Right renal cortex interstitium (tissue), 3 donors: ENCODE measurements around the gene ATP2C2. TPM values are rescaled to one million over a fixed set of nuclear protein-coding genes. Genes with fewer than 3 reads are reported as not detected.

ENCODE experiments used
- DNase-seq, 3 donors: peaks; one replicate each; pipeline ENCODE4 v3.0.0-alpha.2; 2013; ENCODE audit warnings: low read depth in 3 of 3, low spot score in 2 of 3
- polyA plus RNA-seq, 3 donors: library from polyadenylated mRNA; unstranded; fragments of 120-200 nt; gene quantifications; one replicate each; pipeline ENCODE4 v1.2.1, GENCODE V29; 2013; ENCODE audit not compliant: insufficient read length in 3 of 3

The ATP2C2 gene
- polyA plus RNA-seq, 3 donors, result 0.32 to 0.96 (median 0.75) TPM

DNA sequence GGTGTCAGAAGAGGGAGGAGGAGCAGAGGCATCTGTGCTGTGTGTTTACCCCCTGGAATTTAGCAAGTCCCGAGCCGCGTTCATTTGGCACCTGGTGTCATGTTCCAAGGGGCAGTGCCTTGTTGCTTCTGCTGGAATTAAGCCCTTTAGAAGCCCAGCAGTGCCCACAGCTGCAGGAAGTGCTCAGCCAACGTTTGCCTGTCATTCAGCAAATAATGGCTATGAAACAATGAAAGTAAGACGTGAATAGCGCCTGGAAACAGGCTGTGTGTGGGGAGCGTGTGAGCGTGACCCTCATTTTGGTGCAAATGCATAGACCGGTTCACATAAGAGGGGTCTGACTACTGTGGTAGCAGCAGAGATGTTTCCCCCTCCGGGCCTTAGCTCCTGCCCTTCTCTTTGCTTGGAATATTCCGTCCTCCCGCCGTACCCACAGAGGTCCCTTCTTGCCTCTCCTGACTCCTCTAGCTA lies 5.8 kb upstream of the ATP2C2 start:
- no peak for DNase-seq

DNA sequence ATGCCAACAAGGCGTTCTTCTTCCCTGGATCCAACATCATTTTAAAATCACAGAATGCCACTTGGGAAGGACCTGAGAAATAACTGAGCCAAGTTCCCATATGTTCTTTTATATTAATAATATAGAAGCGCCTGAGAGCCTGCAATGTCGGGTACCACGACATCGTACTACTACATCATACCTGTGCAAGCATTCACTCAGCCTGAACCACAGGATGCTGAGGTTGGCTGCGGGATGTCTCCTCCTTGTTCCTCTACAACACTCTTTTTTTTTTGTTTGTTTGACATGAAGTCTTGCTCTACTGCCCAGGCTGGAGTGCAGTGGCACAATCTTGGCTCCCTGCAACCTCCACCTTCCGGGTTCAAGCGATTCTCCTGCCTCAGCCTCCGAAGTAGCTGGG lies 2.1 kb upstream of the ATP2C2 start:
- no peak for DNase-seq

DNA sequence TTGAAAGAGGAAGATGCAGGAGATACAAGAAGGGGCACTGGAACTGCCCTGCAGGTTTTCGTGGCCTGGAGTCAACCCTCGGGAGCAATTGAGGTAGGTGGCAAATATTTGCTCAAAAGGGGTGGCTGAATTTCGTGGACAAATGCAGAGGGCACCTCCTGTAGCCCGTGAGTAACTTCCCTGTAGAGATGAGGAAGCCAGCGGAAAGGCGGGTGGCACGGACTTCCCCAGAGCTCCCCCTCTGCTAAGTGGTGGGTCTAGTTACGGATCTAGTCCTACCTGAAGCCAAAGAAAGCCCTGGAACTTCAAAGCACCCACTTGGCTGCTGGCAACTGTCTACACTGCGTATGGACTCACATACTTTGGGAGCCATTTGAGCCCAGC lies 1.0 kb upstream of the ATP2C2 start:
- DNase-seq, result no peak

DNA sequence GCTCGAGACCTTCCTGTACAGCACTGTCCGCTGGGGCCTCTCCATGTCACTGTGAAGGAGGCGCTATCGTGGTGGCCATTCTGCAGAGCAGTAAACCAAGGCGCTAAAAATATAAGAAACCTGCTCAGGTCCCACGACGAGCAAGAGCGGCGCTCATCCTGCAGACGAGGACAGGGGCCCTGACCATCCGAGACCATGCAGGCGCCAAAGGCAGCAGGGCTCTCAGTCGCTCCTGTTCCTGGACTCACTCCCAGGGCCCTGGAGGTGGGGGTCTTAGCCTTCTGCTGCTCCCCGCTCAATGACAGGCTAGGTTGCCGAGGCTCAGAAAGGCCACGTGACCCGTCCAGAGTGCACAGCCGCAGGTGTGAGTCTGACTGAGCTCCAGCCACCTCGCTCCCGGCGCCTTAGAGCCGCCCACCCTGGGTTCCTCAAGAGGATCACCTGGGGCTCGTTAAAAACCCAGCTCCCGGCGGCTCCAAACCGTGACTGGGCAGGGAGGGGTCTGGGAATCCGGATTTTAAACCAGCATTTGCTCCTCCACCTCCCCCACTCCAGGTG lies 509 bp upstream of the ATP2C2 start:
- no peak for DNase-seq

DNA sequence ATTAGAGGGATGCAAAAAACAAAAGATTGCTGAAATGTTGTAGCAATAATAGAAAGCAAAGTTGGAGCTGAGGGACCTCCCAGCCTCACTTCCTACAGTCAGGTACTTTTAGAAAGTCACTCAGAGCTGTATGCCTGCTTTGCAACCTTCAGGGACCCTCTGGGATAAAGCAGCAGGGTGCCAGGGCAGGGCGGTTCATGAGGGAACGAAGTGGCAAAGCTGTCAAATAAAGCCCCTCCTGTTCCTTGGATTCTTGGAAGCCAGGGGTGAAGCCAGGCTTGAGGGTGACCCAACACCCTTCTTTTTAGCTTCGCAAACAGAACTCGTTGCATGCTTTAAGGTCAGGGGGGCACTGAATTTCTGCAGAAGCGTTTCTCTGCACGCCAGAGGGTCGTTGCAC lies 767 bp downstream of the ATP2C2 start:
- no peak for DNase-seq

DNA sequence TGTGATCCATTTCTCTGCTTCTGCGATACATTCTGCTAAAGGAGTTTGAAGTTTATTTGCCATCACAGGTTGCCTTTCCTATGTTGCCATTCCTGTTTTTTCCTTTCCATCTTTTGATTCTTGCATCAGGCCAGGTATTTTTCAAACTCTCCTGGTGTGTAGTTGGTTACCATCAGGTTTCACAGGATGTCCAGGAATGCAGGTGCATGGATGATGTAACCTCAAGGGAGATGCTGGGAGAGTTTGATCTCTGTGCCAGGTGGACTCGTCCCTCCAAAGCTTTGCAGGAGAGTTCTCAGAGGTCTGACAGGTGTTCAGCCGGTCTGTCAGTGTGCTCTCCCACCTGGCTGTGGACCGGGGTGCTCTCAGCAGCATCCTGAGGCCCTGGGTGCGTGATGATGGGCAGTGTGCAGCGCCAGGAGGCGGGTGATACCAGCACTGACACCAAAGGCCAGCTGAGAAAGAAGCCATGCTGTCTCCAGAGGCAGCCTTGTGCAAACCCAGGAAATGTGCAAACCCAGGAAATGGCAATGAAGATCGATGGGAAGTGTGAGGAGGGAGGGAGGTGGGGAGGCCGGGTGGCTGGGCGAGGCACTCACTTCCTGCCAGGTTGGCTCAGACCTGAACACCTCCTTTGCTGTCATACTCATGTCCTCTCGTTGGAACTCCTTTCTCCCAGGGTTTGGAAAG lies 1.7 kb downstream of the ATP2C2 start:
- no peak for DNase-seq

DNA sequence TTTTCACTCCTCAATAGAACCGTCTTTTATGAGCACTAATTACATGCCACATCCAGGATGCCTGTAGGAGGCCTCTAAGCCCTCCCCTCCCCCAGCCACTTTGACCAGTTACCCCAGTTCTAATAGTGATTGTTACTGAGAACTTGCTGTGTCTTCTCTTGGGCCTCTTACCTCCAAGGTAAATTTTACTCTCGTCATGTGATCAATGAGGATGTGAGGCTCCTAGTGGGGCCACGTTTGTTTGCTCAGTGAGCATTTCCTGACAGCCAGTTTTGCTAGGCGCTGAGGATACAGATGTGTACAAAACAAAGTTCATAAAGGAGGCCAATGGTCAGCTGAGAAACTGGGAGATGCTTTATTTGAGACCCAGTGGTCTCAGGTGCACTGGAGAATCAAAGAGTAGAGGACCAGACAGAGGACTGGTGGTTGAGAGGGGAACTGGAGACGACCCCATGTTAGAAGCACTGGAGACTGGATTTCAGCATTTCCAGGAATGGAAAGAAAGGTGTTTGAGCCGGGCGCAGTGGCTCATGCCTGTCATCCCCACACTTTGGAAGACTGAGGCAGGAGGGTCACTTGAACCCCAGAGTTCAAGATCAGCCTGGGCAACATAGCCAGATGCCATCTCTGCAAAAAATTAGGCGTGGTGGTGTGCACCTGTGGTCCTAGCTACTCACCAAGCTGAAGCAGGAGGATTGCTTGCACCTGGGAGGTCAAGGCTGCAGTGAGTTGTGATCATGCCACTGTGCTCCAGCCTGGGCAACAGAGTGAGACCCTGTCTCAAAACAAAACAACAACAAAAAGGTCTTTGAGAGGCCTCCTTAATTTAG lies 2.6 kb downstream of the ATP2C2 start:
- no peak for DNase-seq

DNA sequence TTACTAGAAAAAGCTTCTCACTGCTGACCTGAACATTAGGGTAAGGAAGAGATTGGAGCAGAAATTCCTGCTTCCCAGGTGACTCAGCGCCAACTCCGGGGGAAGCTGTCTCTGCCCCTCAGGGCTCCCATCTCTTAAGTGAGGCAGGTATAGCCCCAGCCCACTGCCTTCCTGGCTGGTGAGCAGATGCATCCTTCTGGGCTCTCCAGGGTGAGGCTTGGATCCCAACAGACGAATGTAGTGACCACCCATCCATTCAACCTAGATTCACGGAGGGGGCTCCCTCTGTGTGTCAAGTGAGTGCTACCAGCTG lies 3.2 kb downstream of the ATP2C2 start:
- no peak for DNase-seq

DNA sequence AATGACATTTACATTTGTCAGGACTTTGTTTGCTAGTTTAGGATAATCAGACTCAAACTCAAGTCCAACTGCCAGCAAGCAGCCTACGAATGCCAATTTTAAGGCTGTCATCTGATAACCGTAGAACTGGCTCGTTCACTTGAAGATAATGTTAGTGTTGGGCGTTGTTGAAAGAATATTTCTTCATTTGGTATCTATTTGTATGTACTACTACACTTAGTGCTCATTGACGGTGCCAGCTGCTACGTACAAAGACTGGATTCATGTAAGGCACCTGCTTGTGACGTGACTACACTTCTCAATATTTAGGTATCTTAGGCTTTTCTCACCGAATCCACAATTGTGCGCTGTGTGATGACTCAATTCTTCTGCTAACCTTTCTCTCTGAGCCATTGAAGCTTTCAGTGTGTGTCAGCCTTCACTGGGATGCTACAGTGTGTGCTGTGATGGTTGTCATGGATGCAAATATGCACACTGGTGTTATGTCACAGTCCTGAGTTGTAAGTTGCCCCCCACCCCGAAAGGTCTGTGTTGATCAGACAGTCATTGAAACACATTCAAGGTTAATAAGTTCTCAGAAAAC lies 5.7 kb downstream of the ATP2C2 start:
- DNase-seq, result no peak

DNA sequence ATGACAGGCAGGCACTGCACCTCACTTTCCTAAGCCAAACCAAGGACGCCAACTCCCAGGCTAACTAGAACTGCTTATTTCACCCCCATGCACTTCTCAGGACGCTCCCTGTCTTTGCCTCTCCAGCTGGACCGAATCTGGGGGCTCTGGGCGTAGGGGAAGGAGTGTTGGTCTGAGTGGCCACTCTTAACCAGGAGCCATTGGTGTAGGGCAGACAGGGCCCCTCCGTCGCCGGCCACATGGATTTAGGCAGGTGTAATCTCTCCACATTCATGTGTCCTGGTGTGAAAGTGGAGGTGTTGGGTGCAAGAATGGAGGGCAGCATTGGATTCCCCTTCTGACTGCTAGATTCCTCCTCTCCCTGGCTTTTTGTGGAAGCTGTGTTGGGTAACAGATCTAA lies 9.8 kb downstream of the ATP2C2 start:
- DNase-seq, result no peak

DNA sequence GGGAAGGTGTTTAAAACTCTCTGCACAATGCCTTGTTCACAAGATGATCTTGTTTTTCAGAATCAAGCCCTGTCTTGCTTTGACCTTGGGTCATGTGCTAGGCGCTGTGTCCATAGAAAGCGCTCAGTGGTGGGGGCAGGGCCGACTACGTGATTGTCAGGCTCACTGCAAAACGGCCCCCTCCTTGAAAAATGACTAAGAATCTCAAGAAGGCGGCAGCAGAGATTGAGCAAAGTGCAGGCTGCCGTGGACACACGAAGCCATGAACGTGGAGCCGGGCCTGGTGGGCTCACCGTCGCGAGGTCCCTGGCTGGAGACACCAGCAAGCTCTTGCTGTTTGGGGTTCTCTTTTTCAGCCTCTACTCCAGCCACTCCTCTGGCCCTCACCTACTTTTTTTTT lies 10.2 kb downstream of the ATP2C2 start:
- no peak for DNase-seq

DNA sequence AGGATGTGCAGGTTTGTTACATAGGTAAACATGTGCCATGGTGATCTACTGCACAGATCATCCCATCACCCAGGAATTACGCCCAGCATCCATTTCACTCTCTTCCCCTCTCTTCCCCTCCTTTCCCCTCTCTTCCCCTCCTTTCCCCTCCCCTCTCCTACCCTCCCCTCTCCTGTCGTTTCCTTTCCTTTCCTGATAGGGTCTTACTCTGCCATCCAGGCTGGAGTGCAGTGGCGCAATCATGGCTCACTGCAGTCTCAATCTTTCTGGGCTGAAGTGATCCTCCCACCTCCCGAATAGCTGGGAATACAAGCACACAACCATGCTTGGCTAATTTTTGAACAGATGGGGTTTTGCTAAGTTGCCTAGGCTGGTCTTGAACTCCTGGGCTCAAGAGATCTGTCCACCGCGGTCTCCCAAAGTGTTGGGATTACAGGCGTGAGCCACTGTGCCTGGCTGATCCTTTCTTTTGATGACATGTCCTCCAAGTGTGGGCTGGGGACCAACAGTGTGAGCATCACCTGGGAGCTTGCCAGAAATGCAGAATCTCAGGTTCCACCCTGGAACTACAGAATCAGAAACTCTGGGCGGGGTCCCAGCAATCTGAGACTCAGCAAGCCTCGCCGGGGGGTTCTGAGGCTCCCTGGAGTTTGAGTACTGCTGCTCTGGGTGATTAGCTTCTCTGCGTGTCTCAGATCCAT lies 10.8 kb downstream of the ATP2C2 start:
- no peak for DNase-seq

DNA sequence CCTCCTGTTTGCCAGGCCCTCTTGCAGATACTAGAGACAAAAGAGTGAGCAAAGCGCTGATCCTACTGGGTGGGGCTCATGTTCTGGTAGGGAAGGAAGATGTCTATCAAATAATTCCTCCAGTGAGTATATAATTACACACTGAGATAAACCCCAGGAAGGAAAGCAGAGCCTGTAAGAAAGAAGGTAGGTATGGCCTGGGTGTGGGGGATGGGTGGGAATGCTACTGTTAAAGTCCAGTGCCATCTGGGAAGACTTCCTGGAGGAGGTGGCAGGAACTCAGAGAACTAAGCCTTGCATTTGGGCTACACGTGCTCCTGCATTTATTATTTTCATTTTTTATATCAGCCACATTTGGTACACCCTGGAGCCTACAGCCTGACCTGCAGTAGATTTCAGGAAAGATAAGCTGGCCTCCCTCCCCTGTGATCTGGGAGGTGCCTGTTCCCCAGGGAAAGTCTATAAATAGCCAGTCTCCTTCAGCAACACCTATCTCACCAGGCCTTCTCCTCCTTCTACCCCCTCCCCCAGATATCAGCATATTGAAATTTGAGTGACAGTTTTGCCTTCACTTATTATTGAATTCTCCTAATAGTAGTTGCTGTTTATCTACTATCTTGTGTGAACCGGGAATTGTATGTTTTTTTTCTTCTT lies 11.5 kb downstream of the ATP2C2 start:
- no peak for DNase-seq

DNA sequence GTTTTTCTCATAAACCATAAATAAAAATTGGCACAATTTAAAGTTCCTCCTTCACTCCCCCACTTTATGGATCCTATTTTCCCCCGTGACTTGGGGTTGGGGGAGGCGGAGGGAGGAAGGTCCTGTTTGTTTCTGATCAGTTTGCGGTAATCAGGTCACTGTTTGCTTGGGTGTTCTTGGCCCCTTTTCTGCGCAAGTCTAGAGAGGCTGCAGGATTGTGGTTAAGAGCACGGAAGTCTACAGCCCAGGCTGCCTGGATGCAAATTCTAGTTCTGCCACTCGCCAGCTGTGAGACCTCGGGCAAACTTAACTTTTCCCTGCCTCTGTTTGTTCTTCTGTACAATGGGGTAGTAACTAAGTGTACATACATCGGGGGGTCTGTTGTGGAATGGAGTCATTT lies 12.1 kb downstream of the ATP2C2 start:
- no peak for DNase-seq

DNA sequence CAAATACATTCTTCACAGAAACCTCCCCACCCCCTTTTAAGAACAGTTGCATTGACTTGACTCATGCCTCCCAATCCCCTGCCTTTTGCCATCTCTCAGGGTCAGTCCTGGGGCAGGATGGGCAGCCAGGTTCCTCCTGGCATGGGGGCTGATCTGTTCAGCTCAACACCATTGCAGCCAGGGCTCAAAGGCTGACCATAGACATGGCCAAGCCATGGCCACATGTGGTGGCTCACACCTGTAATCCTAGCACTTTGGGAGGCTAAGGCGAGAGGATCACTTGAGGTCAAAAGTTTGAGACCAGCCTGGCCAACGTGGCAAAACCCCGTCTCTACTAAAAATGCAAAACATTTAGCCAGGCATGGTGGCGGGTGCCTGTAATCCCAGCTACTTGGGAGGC lies 14.1 kb downstream of the ATP2C2 start:
- no peak for DNase-seq

DNA sequence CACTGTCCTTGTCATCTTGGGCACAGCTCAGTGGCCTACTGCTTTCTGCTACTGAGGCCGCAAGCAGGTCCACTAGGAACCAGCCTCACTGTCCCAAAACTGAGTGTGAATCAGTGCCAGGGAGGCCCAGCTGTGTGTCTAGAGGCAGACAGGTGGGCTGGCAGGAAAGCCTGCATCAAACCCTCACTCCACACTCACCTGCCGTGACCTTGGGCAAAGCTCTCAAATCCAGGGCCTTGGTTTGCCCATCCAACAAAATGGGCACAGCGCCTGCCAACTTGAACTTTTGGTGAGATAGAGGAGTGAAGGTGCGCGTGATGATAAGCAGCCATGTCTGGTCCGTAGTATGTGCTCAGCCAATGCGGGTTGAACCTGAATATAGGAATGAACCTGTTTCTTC lies 14.8 kb downstream of the ATP2C2 start:
- DNase-seq, result no peak

DNA sequence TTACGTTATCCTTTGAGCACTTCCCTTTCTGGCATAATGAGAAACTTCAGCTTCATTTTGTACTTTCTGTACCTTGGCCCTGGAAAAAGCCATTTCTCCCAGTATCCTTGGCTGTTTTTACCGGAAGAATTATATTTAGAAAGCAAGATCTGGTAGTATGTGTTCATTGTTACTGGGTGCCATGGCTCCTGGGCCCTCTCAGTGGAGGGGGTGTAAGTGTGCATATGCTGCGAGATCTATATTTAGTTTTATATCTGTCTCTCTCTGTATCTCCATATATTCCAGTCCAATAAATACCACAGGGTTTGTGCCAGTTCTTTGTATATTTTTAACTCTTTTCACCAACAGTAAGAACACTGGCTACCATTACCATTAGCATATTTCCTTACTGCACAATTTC lies 17.7 kb downstream of the ATP2C2 start:
- DNase-seq, result no peak

DNA sequence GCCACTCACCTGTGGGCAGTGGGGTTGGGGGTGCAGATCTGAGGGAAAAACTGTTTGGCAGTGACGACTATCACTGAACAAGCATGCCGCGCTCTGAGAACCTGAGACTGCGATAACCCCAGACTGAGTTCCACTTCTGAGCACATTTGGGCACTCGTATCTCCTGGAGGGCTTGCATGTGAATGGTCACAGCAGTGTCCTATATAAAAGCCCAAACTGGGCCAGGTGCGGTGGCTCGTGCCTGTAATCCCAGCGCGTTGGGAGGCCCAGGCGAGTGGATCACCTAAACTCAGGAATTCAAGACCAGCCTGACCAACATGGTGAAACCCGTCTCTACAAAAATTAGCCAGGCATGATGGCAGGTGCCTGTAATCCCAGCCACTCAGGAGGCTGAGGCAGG lies 18.7 kb downstream of the ATP2C2 start:
- no peak for DNase-seq

DNA sequence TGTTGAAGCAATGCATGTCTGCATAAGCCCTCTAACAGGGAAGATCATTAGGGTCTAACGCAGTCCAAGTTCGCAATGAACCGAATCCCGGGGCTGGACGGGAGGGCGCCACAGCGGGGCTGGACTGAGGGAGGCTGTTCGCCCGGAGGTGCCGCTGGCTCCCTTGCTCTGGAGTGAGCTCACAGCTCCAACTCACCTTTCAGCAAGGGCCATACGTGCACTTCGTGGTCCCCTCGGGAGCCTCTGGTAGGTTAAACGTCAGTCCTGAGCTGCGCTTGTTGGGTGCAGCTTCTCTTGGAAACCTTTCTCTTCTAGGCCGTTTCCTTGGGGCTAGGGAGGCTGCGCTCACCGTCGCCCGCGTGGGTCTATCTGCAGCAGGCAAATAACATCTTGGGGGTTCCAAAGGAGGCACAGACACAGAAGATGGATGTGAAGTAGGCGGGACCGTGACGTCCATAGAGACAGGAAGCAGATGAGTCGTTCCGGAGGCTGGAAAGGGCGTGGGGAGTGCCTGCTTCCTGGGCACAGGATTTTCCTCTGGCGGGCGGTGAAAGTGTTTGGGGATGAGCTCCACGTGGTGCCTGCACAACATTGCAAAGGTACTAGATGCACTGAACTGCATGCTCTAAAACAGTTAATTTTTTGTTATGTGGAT lies 21.9 kb downstream of the ATP2C2 start:
- DNase-seq, result no peak
